GM12891 (cell line): ENCODE measurements around the gene OR2A12.
"Not testable (repeated sequence)": the region's sequence is repeated elsewhere in the genome, so short reads cannot be mapped to it uniquely, and the experiment has no call there.

Experiments used
- DNase-seq: peaks from one replicate; pipeline ENCODE4 v3.0.0; 2011; ENCODE audit warnings: low spot score; ENCODE audit not compliant: insufficient read length
- FAIRE-seq: peaks from 2 replicates; lab custom pipeline; 2011; peaks lifted over from hg19 to GRCh38; lab: Jason Lieb, UNC
- PAX5 ChIP-seq: IDR thresholded peaks from 2 replicates; pipeline ENCODE4 v1.6.1; 2011; ENCODE audit warnings: low read length, moderate library complexity, mild to moderate bottlenecking; ENCODE audit not compliant: insufficient read depth, severe bottlenecking
- POLR2A ChIP-seq: IDR thresholded peaks from 2 replicates; pipeline ENCODE4 v1.6.1; 2011; ENCODE audit warnings: low read depth, low read length, control low read depth
- POLR2AphosphoS5 ChIP-seq: IDR thresholded peaks from 2 replicates; pipeline ENCODE4 v1.6.1; 2011; ENCODE audit warnings: low read depth, low read length, control low read depth
- POU2F2 ChIP-seq: IDR thresholded peaks from 2 replicates; pipeline ENCODE4 v1.6.1; 2011; ENCODE audit warnings: low read depth, mild to moderate bottlenecking, control low read depth, low read length, moderate library complexity
- SPI1 ChIP-seq: IDR thresholded peaks from 2 replicates; pipeline ENCODE4 v1.6.1; 2011; ENCODE audit warnings: low read depth, low read length, control low read depth
- TAF1 ChIP-seq: IDR thresholded peaks from 2 replicates; pipeline ENCODE4 v1.6.1; 2011; ENCODE audit warnings: low read depth, low read length, control low read depth

OR2A12 gene

DNA sequence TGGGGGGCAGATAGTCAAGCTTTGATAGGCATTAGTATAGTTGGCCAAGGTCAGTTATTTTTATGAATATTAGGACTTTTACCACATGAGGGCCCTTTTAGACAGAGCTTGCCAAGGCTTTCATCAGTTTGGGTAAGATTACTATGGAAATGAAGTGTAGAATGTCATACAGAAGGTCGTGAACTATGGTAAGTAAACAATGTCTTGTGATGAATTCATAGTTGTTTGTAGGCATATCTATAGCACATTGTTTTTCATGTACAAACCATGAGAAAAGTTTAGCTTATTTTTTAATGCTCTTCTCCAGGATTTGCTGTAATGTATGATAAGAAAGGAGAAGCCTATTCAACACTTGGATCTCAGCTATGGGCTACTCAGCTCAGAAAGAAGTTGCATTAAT is 27.6 kb downstream of the OR2A12 start:
- DNase-seq (no peak), FAIRE-seq (no peak)
- TF ChIP-seq POLR2A (no peak), POLR2AphosphoS5 (no peak), POU2F2 (no peak), SPI1 (no peak), TAF1 (no peak), PAX5 (no peak)

DNA sequence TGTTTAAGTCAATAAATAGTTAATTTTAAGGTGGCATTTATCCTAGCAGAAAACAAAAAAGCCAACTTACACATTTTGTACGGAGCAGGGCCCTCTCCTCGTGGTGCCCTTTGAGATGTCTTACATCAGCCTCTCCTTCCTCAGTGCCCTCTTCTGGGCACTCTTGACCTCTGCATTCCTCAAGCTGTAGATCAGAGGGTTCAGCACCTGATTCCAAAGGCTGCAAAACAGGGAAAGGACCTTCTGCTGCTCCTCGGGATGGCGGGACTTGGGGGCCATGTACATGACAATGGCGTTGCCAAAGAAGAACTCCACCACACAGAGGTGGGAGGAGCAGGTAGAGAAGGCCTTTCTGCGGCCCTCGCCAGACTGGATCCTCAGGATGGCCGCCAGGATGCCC is 32.3 kb downstream of the OR2A12 start:
- FAIRE-seq (no peak), DNase-seq (no peak)
- TF ChIP-seq POLR2AphosphoS5 (no peak), TAF1 (no peak), SPI1 (no peak), PAX5 (no peak), POU2F2 (no peak), POLR2A (no peak)

DNA sequence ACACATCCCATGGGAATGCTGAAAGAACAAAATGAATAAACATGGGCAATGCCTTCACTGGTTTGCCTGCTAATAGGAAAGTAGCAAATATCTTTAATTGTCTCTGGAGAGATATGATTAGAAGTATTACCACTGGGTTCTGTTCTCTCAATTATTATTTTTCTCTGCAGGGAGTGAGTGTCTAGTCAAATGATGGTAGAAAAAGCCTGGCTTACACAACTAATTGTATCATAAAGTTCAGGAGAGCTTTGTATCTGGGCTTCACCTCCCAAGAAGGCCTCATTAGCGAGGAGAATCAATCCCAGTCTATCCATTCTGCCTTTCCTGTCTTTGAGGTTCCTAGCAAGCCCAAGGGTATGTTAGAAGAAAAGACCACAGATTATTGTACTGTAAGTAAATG is 36.8 kb downstream of the OR2A12 start, which contains the start of gene OR2A14:
Gene OR2A14 (plus strand): TSS at position 301 of the 400 bp plus-strand sequence. CDS start 5,937 bp downstream, outside the sequence.
- TF ChIP-seq TAF1 (no peak), PAX5 (no peak), POLR2AphosphoS5 (no peak), SPI1 (no peak), POU2F2 (no peak), POLR2A (no peak)
- FAIRE-seq (no peak), DNase-seq (no peak)

DNA sequence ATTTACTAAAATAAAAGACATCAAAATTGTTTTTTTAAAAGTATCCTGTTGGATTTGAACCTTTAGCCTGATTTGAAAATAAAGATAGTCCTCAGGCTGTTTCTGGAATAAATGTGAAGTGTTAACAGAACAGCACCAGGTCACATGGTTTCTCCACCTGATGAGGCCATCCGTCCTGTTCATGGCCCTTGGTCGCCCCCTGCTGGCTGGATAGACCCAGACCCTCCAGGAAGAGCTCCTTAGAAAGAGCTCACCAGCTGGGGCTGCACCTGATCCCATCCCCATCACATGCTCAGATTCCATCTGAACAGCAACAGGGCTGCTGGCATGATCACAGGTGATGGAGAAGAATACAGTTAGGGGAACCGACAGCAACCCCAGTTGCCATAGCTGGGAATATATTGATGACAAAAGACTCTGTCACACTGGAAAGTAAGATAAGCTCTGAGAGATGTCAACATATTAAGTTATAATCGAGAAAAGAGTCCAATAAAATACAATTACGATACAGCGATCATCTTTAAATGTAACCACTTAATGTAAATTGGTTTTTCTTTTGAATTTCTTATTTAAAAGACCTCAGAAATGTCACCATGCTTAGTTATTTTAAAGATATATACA is 41.7 kb downstream of the OR2A12 start:
- DNase-seq = peak; percentile 66

DNA sequence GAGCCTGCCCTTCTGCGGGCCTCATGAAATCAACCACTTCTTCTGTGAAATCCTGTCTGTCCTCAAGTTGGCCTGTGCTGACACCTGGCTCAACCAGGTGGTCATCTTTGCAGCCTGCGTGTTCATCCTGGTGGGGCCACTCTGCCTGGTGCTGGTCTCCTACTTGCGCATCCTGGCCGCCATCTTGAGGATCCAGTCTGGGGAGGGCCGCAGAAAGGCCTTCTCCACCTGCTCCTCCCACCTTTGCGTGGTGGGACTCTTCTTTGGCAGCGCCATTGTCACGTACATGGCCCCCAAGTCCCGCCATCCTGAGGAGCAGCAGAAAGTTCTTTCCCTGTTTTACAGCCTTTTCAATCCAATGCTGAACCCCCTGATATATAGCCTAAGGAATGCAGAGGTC is 43.5 kb downstream of the OR2A12 start:
- FAIRE-seq, DNase-seq: not testable (repeated sequence)

More for the DNA sequence above, 41.7 kb downstream of the OR2A12 start:
- FAIRE-seq = peak; percentile 88
- TF ChIP-seq POU2F2 (no peak), POLR2A (no peak), POLR2AphosphoS5 (no peak), TAF1 (no peak), SPI1 (no peak), PAX5 (no peak)

DNA sequence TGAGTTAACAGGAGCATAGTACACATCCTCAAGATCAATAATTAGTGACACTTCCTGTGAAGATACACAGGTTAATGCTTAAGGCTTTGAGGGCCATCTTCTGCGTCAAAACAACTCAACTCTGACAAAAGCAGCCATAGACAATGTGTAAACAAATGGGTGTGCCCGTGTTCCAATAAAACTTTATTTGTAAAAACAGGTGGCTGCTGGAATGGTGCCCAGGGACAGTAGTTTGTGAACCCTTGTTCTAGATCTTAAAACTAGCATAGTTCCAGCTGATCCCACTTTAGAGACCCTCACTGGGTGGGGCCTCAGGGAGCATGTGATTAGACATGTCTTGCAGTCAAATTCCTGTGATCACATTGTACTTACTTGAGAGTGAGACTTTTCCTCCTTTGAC is 44.7 kb downstream of the OR2A12 start:
- DNase-seq (no peak), FAIRE-seq (no peak)
- TF ChIP-seq SPI1 (no peak), POLR2A (no peak), POLR2AphosphoS5 (no peak), PAX5 (no peak), POU2F2 (no peak), TAF1 (no peak)

DNA sequence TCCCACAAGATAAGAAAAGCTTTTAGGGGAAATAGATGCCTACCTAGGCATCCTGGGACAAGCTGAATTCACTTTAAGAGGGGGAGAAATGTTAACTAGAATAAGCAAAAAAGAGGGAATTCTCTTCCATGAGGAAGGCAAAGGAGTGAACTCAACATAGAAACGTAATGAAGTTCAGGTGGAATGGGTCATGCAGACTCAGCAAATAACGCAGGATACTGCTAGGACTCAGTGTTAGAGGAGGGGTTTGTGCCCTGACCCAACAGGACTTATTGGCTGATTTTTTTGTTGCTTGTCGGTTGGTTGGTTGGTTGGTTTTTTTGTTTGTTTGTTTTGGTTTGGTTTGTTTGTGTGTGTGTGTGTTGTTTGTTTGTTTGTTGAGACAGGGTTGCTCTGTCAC is 46.2 kb downstream of the OR2A12 start:
- TF ChIP-seq POLR2AphosphoS5 (no peak), SPI1 (no peak), TAF1 (no peak), PAX5 (no peak), POU2F2 (no peak), POLR2A (no peak)
- DNase-seq (no peak), FAIRE-seq (no peak)

DNA sequence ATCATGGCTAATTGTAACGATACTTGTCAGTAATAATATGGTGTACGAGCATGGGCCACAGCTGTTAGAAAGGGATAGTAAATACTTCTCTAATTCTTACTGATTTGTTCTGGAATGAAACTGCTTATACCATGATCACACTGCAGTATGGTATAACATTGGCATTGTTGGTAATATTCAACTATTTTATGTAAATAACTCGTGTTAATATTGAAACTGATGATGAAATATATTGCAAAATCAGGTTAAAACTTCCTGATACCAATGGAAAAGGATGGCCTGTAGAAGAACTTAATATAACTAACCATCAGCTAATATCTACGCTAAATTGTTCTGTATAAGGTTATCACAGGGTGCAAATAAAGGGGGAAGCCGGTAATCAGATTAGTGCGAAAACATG is 47.2 kb downstream of the OR2A12 start:
- DNase-seq = no peak
- FAIRE-seq = no peak

DNA sequence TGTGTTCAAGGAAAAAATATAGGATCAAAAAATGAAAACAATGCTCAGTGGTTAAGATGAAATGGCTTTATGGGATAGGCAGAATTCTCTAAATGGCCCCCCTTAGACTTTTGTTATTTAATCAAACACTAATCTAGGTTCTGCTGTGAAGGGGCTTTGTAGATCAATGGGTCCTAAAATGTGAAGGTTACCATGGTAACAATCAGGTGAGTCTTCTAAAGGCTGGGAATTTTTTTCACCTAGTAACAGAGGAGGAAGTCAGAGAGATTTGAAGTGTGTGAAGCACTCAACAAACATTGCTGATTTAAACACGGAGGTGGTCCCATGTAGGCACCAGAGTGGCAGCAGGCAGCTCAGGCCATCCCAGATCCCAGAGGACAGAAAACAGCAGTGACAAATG is 48.0 kb downstream of the OR2A12 start:
- no peak for TF ChIP-seq POLR2AphosphoS5
- TF ChIP-seq PAX5 = no peak
- TF ChIP-seq TAF1 = no peak
- TF ChIP-seq SPI1 = no peak
- no peak for TF ChIP-seq POU2F2
- no peak for TF ChIP-seq POLR2A
- DNase-seq = no peak
- FAIRE-seq = no peak

More for the DNA sequence above, 47.2 kb downstream of the OR2A12 start:
- TF ChIP-seq POLR2AphosphoS5 (no peak), PAX5 (no peak), SPI1 (no peak), POLR2A (no peak), TAF1 (no peak), POU2F2 (no peak)

DNA sequence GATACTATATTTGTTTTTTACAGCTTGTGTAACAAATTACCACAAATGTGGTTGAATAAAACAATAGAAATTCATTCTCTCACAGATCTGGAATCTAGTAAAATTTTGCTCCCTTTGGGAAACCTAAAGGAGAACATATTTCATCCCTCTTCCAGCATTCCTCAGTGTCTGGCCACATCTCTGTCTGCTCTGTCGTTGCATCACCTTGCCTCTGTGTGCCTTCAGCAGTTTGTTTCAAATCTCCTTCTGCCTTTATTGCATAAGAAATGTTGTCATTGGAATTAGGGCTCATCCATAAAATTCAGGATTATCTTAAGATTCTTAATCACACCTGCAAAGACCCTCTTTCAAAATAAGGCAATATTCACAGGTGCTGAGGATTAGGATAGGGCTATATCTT is 51.4 kb downstream of the OR2A12 start:
- FAIRE-seq (no peak), DNase-seq (no peak)
- no peak for TF ChIP-seq POLR2A
- TF ChIP-seq POU2F2 = no peak
- TF ChIP-seq PAX5 = no peak
- no peak for TF ChIP-seq TAF1
- no peak for TF ChIP-seq POLR2AphosphoS5
- TF ChIP-seq SPI1 = no peak

DNA sequence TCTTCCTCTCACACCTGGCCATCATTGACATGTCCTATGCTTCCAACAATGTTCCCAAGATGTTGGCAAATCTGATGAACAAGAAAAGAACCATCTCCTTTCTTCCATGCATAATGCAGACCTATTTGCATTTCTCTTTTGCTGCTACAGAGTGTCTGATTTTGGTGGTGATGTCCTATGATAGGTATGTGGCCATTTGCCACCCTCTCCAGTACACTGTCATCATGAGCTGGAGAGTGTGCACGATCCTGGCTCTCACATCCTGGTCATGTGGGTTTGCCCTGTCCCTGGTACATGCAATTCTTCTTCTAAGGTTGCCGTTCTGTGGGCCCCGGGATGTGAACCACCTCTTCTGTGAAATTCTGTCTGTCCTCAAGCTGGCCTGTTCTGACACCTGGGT is 56.1 kb downstream of the OR2A12 start:
- TF ChIP-seq PAX5 = no peak
- no peak for TF ChIP-seq POLR2A
- no peak for TF ChIP-seq POLR2AphosphoS5
- no peak for TF ChIP-seq SPI1
- no peak for TF ChIP-seq TAF1
- no peak for TF ChIP-seq POU2F2
- DNase-seq = no peak
- FAIRE-seq = peak; percentile 5
